ENCODE results near the gene SLC22A4.

SLC22A4 gene

GRCh38 chr5:132308701-132309100 is 14.5 kb downstream of the SLC22A4 start:
- Histone ChIP-seq H3K9me3 (ENCODE audit: control insufficient read depth, low read length) (peaks cover 7% of the 10 kb centered on the region), H3K27ac (ENCODE audit: low read depth, low read length, severe bottlenecking) (no peak overlapping the region), H3K4me3 (ENCODE audit: extremely low read depth, insufficient read depth, low read length, poor library complexity, severe bottlenecking) (no peak overlapping the region), H3K4me1 (ENCODE audit: control insufficient read depth, insufficient read depth, low read length, poor library complexity, severe bottlenecking) (peaks cover under 1% of the 10 kb centered on the region), H3K36me3 (ENCODE audit: control insufficient read depth, insufficient read depth, low read length) (no peaks in the 10 kb centered on the region)
- WGBS, 2 experiments (ENCODE audit: insufficient coverage in 2 of 2) = 89 to 95% methylated on average over 4 of the region's 4 CpGs

GRCh38 chr5:132309679-132310078 is 15.5 kb downstream of the SLC22A4 start:
- H3K4me1 ChIP-seq (ENCODE audit: control insufficient read depth, insufficient read depth, low read length, poor library complexity, severe bottlenecking) = no peaks in the 10 kb centered on the region
- H3K36me3 ChIP-seq (ENCODE audit: control insufficient read depth, insufficient read depth, low read length) = no peaks in the 10 kb centered on the region
- H3K9me3 ChIP-seq (ENCODE audit: control insufficient read depth, low read length) = peaks cover 7% of the 10 kb centered on the region
- no peak overlapping the region for H3K4me3 ChIP-seq (ENCODE audit: extremely low read depth, insufficient read depth, low read length, poor library complexity, severe bottlenecking)
- no peak overlapping the region for H3K27ac ChIP-seq (ENCODE audit: low read depth, low read length, severe bottlenecking)

- H3K9me3 ChIP-seq (ENCODE audit: control insufficient read depth, low read length) = peaks cover 6% of the 10 kb centered on the region
- H3K4me1 ChIP-seq (ENCODE audit: control insufficient read depth, insufficient read depth, low read length, poor library complexity, severe bottlenecking) = no peaks in the 10 kb centered on the region
- 85 to 93% methylated on average over 11 of the region's 11 CpGs for WGBS, 2 experiments (ENCODE audit: insufficient coverage in 2 of 2)
Observed at GRCh38 chr5:132310141-132310834, 16.1 kb downstream of the SLC22A4 start.

GRCh38 chr5:132313366-132313765 is 19.2 kb downstream of the SLC22A4 start:
- Histone ChIP-seq H3K4me3 (ENCODE audit: extremely low read depth, insufficient read depth, low read length, poor library complexity, severe bottlenecking) (no peak overlapping the region), H3K9me3 (ENCODE audit: control insufficient read depth, low read length) (no peaks in the 10 kb centered on the region), H3K36me3 (ENCODE audit: control insufficient read depth, insufficient read depth, low read length) (no peaks in the 10 kb centered on the region), H3K27ac (ENCODE audit: low read depth, low read length, severe bottlenecking) (no peak overlapping the region), H3K4me1 (ENCODE audit: control insufficient read depth, insufficient read depth, low read length, poor library complexity, severe bottlenecking) (no peaks in the 10 kb centered on the region)
- WGBS, 2 experiments (ENCODE audit: insufficient coverage in 2 of 2) = 92 to 93% methylated on average over 3 to 4 of the region's 4 CpGs

More at GRCh38 chr5:132310141-132310834, 16.1 kb downstream of the SLC22A4 start:
- Histone ChIP-seq H3K36me3 (ENCODE audit: control insufficient read depth, insufficient read depth, low read length) (no peaks in the 10 kb centered on the region), H3K27ac (ENCODE audit: low read depth, low read length, severe bottlenecking) (no peak overlapping the region), H3K4me3 (ENCODE audit: extremely low read depth, insufficient read depth, low read length, poor library complexity, severe bottlenecking) (no peak overlapping the region)

GRCh38 chr5:132313961-132314432 is 19.8 kb downstream of the SLC22A4 start:
- WGBS, 2 experiments (ENCODE audit: insufficient coverage in 2 of 2) = 94 to 100% methylated on average over 1 to 2 of the region's 2 CpGs
- no peak overlapping the region for H3K4me3 ChIP-seq (ENCODE audit: extremely low read depth, insufficient read depth, low read length, poor library complexity, severe bottlenecking)
- no peaks in the 10 kb centered on the region for H3K36me3 ChIP-seq (ENCODE audit: control insufficient read depth, insufficient read depth, low read length)
- H3K9me3 ChIP-seq (ENCODE audit: control insufficient read depth, low read length) = no peaks in the 10 kb centered on the region
- H3K27ac ChIP-seq (ENCODE audit: low read depth, low read length, severe bottlenecking) = no peak overlapping the region
- H3K4me1 ChIP-seq (ENCODE audit: control insufficient read depth, insufficient read depth, low read length, poor library complexity, severe bottlenecking) = no peaks in the 10 kb centered on the region

GRCh38 chr5:132315529-132316067 is 21.4 kb downstream of the SLC22A4 start:
- Histone ChIP-seq H3K4me1 (ENCODE audit: control insufficient read depth, insufficient read depth, low read length, poor library complexity, severe bottlenecking) (no peaks in the 10 kb centered on the region), H3K9me3 (ENCODE audit: control insufficient read depth, low read length) (no peaks in the 10 kb centered on the region), H3K4me3 (ENCODE audit: extremely low read depth, insufficient read depth, low read length, poor library complexity, severe bottlenecking) (no peak overlapping the region), H3K27ac (ENCODE audit: low read depth, low read length, severe bottlenecking) (no peak overlapping the region), H3K36me3 (ENCODE audit: control insufficient read depth, insufficient read depth, low read length) (no peaks in the 10 kb centered on the region)
- WGBS, 2 experiments (ENCODE audit: insufficient coverage in 2 of 2) = 78 to 92% methylated on average over 3 of the region's 5 CpGs

GRCh38 chr5:132319975-132320374 is 25.8 kb downstream of the SLC22A4 start:
- no peaks in the 10 kb centered on the region for H3K36me3 ChIP-seq (ENCODE audit: control insufficient read depth, insufficient read depth, low read length)
- 100% methylated on average over 1 of the region's 1 CpG for WGBS, 2 experiments (ENCODE audit: insufficient coverage in 2 of 2)
- H3K9me3 ChIP-seq (ENCODE audit: control insufficient read depth, low read length) = no peaks in the 10 kb centered on the region
- peaks cover 11% of the 10 kb centered on the region for H3K4me1 ChIP-seq (ENCODE audit: control insufficient read depth, insufficient read depth, low read length, poor library complexity, severe bottlenecking)
- H3K27ac ChIP-seq (ENCODE audit: low read depth, low read length, severe bottlenecking) = no peak overlapping the region
- no peak overlapping the region for H3K4me3 ChIP-seq (ENCODE audit: extremely low read depth, insufficient read depth, low read length, poor library complexity, severe bottlenecking)

GRCh38 chr5:132321109-132321721 is 27.0 kb downstream of the SLC22A4 start:
- Histone ChIP-seq H3K9me3 (ENCODE audit: control insufficient read depth, low read length) (no peaks in the 10 kb centered on the region), H3K4me3 (ENCODE audit: extremely low read depth, insufficient read depth, low read length, poor library complexity, severe bottlenecking) (no peak overlapping the region), H3K4me1 (ENCODE audit: control insufficient read depth, insufficient read depth, low read length, poor library complexity, severe bottlenecking) (peaks cover 11% of the 10 kb centered on the region), H3K27ac (ENCODE audit: low read depth, low read length, severe bottlenecking) (no peak overlapping the region), H3K36me3 (ENCODE audit: control insufficient read depth, insufficient read depth, low read length) (no peaks in the 10 kb centered on the region)
- WGBS, 2 experiments (ENCODE audit: insufficient coverage in 2 of 2) = 82 to 93% methylated on average over 3 of the region's 3 CpGs

- Histone ChIP-seq H3K9me3 (ENCODE audit: control insufficient read depth, low read length) (no peaks in the 10 kb centered on the region), H3K4me3 (ENCODE audit: extremely low read depth, insufficient read depth, low read length, poor library complexity, severe bottlenecking) (no peak overlapping the region), H3K4me1 (ENCODE audit: control insufficient read depth, insufficient read depth, low read length, poor library complexity, severe bottlenecking) (peaks cover 11% of the 10 kb centered on the region), H3K27ac (ENCODE audit: low read depth, low read length, severe bottlenecking) (no peak overlapping the region), H3K36me3 (ENCODE audit: control insufficient read depth, insufficient read depth, low read length) (no peaks in the 10 kb centered on the region)
- WGBS, 2 experiments (ENCODE audit: insufficient coverage in 2 of 2) = 54 to 55% methylated on average over 7 of the region's 11 CpGs
Observed at GRCh38 chr5:132322266-132322665, 28.1 kb downstream of the SLC22A4 start.

GRCh38 chr5:132323202-132323601 is 29.0 kb downstream of the SLC22A4 start:
- WGBS, 2 experiments (ENCODE audit: insufficient coverage in 2 of 2) = 95 to 100% methylated on average over 3 of the region's 5 CpGs
- Histone ChIP-seq H3K9me3 (ENCODE audit: control insufficient read depth, low read length) (no peaks in the 10 kb centered on the region), H3K4me1 (ENCODE audit: control insufficient read depth, insufficient read depth, low read length, poor library complexity, severe bottlenecking) (peaks cover 11% of the 10 kb centered on the region), H3K4me3 (ENCODE audit: extremely low read depth, insufficient read depth, low read length, poor library complexity, severe bottlenecking) (no peak overlapping the region), H3K36me3 (ENCODE audit: control insufficient read depth, insufficient read depth, low read length) (no peaks in the 10 kb centered on the region), H3K27ac (ENCODE audit: low read depth, low read length, severe bottlenecking) (no peak overlapping the region)

- WGBS, 2 experiments (ENCODE audit: insufficient coverage in 2 of 2) = 79 to 82% methylated on average over 3 to 4 of the region's 4 CpGs
Observed at GRCh38 chr5:132325691-132326090, 31.5 kb downstream of the SLC22A4 start.

More at GRCh38 chr5:132325691-132326090, 31.5 kb downstream of the SLC22A4 start:
- Histone ChIP-seq H3K36me3 (ENCODE audit: control insufficient read depth, insufficient read depth, low read length) (no peaks in the 10 kb centered on the region), H3K4me3 (ENCODE audit: extremely low read depth, insufficient read depth, low read length, poor library complexity, severe bottlenecking) (no peak overlapping the region), H3K4me1 (ENCODE audit: control insufficient read depth, insufficient read depth, low read length, poor library complexity, severe bottlenecking) (peaks cover 11% of the 10 kb centered on the region), H3K9me3 (ENCODE audit: control insufficient read depth, low read length) (no peaks in the 10 kb centered on the region), H3K27ac (ENCODE audit: low read depth, low read length, severe bottlenecking) (no peak overlapping the region)
